Measurements from ENCODE around the gene XPR1. TPM values are rescaled to one million over a fixed set of nuclear protein-coding genes. Genes with fewer than 3 reads are reported as not detected.

The XPR1 gene
- total and polyA plus RNA-seq, 2 donors (not counting 1 experiment from before 2014, with no cell fraction given): 2.8 to 22.3 TPM

- Mint-ChIP-seq H3K9me3 (ENCODE audit: insufficient read depth) (no peaks in the 10 kb centered on the region), H3K4me1 (no peaks in the 10 kb centered on the region), H3K27ac (no peak overlapping the region), H3K27me3 (peaks cover 21% of the 10 kb centered on the region), H3K4me3 (no peak overlapping the region)
- no peak overlapping the region for H3K4me3 ChIP-seq (ENCODE audit: control extremely low read depth in 1 of 5, extremely low read depth in 1 of 5, insufficient read depth in 1 of 5, low read depth in 2 of 5, low read length in 4 of 5)
- H3K36me3 ChIP-seq (replicated peaks in 1 of 2; ENCODE audit: control extremely low read depth in 1 of 2, control insufficient read depth in 1 of 2, extremely low read depth in 1 of 2, insufficient read depth in 2 of 2, low read length in 1 of 2): no peaks in the 10 kb centered on the region
- no peak overlapping the region for H3K27ac ChIP-seq (ENCODE audit: low read length in 2 of 2)
- CTCF ChIA-PET: no interaction called here
- TF ChIP-seq EZH2 (IDR thresholded peaks at IDR 0.05; ENCODE audit: borderline replicate concordance, insufficient read depth, low read depth, low read length, poor library complexity, severe bottlenecking) (no peak), CTCF (IDR thresholded peaks at IDR 0.05) (no peak)
- no peaks in the 10 kb centered on the region for H3K79me2 ChIP-seq (ENCODE audit: control insufficient read depth, insufficient read depth, low read length)
- H3K9ac ChIP-seq (ENCODE audit: low read length): no peak overlapping the region
- ATAC-seq (ENCODE audit: low read depth) (no peak), DNase-seq (no peak)
- intact Hi-C loops (cut with micrococcal nuclease): no loop called here
- POLR2A ChIA-PET: no interaction called here
- H4K20me1 ChIP-seq (ENCODE audit: control insufficient read depth, insufficient read depth, low read length, poor library complexity, severe bottlenecking): no peaks in the 10 kb centered on the region
- H2AFZ ChIP-seq (ENCODE audit: insufficient read depth, low read depth, low read length, poor library complexity, severe bottlenecking): no peak overlapping the region
- no peak overlapping the region for H3K4me2 ChIP-seq (replicated peaks; ENCODE audit: low read depth, low read length, poor library complexity, severe bottlenecking)
- peaks cover 0 to 8% (median under 1%) of the 10 kb centered on the region in 4 experiments for H3K27me3 ChIP-seq (replicated peaks in 1 of 4; ENCODE audit: control extremely low read depth in 1 of 4, control insufficient read depth in 3 of 4, insufficient read depth in 4 of 4, low read length in 3 of 4)
- no peaks in the 10 kb centered on the region for H3K4me1 ChIP-seq (ENCODE audit: control insufficient read depth in 2 of 2, insufficient read depth in 2 of 2, low read length in 2 of 2)
- 90% methylated on average over 6 of the region's 7 CpGs for WGBS (ENCODE audit: insufficient coverage)
- H3K9me3 ChIP-seq (ENCODE audit: control extremely low read depth in 1 of 3, control insufficient read depth in 2 of 3, insufficient read depth in 1 of 3, low read length in 2 of 3): peaks cover 0 to 12% (median 0%) of the 10 kb centered on the region in 3 donors
These were observed 288.4 kb downstream of the XPR1 start for GRCh38 chr1:180920193-180920592.

DNA sequence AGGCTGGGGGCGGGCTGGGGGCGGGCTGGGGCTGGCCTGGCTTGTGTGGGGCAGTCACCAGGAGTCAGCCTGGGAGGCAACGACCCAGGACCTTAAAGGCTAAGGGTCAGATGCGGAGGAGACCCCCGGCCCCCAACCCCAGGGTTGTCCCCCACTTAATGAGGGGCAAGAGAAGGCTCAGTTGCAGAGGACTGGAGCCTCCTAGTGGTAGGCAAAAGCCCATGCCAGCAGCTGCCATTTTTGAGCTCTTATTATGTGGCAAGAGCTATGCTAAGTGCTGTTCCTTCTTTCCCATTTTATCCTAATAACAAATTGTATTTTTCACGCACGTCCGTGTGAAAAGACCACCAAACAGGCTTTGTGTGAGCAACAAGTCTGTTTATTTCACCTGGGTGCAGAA, 288.9 kb downstream of the XPR1 start:
- no peak overlapping the region for H3K4me3 ChIP-seq (ENCODE audit: control extremely low read depth in 1 of 5, extremely low read depth in 1 of 5, insufficient read depth in 1 of 5, low read depth in 2 of 5, low read length in 4 of 5)
- ChIA-PET POLR2A (no interaction called here), CTCF (interaction anchor here (0.7 kb wide), 1 partner anchor 15 kb away, joined by 3 read pairs; no protein-coding TSS in a partner anchor)
- no peak overlapping the region for H3K4me3 Mint-ChIP-seq
- TF ChIP-seq CTCF (IDR thresholded peaks at IDR 0.05) (no peak), EZH2 (IDR thresholded peaks at IDR 0.05; ENCODE audit: borderline replicate concordance, insufficient read depth, low read depth, low read length, poor library complexity, severe bottlenecking) (no peak)
- H3K4me2 ChIP-seq (replicated peaks; ENCODE audit: low read depth, low read length, poor library complexity, severe bottlenecking): no peak overlapping the region
- H2AFZ ChIP-seq (ENCODE audit: insufficient read depth, low read depth, low read length, poor library complexity, severe bottlenecking): no peak overlapping the region
- no peaks in the 10 kb centered on the region for H3K79me2 ChIP-seq (ENCODE audit: control insufficient read depth, insufficient read depth, low read length)
- H3K9ac ChIP-seq (ENCODE audit: low read length): no peak overlapping the region
- peaks cover 0 to 10% (median 0%) of the 10 kb centered on the region in 4 experiments for H3K27me3 ChIP-seq (replicated peaks in 1 of 4; ENCODE audit: control extremely low read depth in 1 of 4, control insufficient read depth in 3 of 4, insufficient read depth in 4 of 4, low read length in 3 of 4)
- WGBS (ENCODE audit: insufficient coverage): 91% methylated on average over 5 of the region's 8 CpGs
- ATAC-seq (ENCODE audit: low read depth): no peak
- H4K20me1 ChIP-seq (ENCODE audit: control insufficient read depth, insufficient read depth, low read length, poor library complexity, severe bottlenecking): no peaks in the 10 kb centered on the region
- H3K36me3 ChIP-seq (replicated peaks in 1 of 2; ENCODE audit: control extremely low read depth in 1 of 2, control insufficient read depth in 1 of 2, extremely low read depth in 1 of 2, insufficient read depth in 2 of 2, low read length in 1 of 2): no peaks in the 10 kb centered on the region
- no peaks in the 10 kb centered on the region for H3K4me1 ChIP-seq (ENCODE audit: control insufficient read depth in 2 of 2, insufficient read depth in 2 of 2, low read length in 2 of 2)
- H3K9me3 ChIP-seq (ENCODE audit: control extremely low read depth in 1 of 3, control insufficient read depth in 2 of 3, insufficient read depth in 1 of 3, low read length in 2 of 3): peaks cover 0 to 12% (median 0%) of the 10 kb centered on the region in 3 donors
- H3K9me3 Mint-ChIP-seq (ENCODE audit: insufficient read depth): no peaks in the 10 kb centered on the region
- no peak overlapping the region for H3K27ac Mint-ChIP-seq
- intact Hi-C loops (cut with micrococcal nuclease): no loop called here
- no peaks in the 10 kb centered on the region for H3K4me1 Mint-ChIP-seq
- no peak for DNase-seq
- peaks cover 20% of the 10 kb centered on the region for H3K27me3 Mint-ChIP-seq
- no peak overlapping the region for H3K27ac ChIP-seq (ENCODE audit: low read length in 2 of 2)

All from B cell (primary cell).